SH-SY5Y (cell line): ENCODE data around the gene HPCAL1.

Experiments
- GATA2 ChIP-seq: IDR thresholded peaks from 2 replicates; pipeline ENCODE4 v1.6.1; 2011; ENCODE audit warnings: mild to moderate bottlenecking, low read depth, low read length
- GATA3 ChIP-seq: IDR thresholded peaks from 2 replicates; pipeline ENCODE4 v1.6.1; 2011; ENCODE audit warnings: low read depth, mild to moderate bottlenecking, low read length, moderate library complexity

DNA sequence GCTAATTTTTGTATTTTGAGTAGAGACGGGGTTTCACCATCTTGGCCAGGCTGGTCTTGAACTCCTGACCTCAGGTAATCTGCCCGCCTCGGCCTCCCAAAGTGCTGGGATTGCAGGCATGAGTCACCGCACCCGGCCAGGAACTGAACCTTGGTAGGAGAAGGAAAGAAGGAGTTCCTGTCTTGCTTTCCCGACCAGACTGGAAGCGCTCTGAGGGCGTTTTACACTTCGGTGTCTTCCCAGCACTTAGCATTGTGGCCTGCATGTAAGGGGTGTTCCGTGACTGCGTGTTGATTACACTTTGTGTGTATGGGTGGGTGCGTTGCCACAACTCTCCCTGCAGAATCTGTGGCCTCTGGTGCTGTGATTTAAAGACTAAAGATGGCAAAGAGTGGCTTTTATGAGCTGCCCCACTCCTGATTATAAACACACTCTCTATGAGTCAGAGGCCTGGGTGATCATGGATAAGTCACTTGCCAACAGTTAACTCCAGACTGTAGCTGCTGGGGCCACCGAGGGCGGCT, 99.4 kb downstream of the HPCAL1 start:
- no peak for TF ChIP-seq GATA2
- no peak for TF ChIP-seq GATA3
